K562 (cell line): ENCODE measurements around the gene COQ8B. TPM values are rescaled to one million over a fixed set of nuclear protein-coding genes. Genes with fewer than 3 reads are reported as not detected.

Experiments used
- CC2D1A ChIP-seq: fragments of 450-650 bp; IDR thresholded peaks from 2 replicates; pipeline ENCODE4 v1.6.1; 2017; ENCODE audit warnings: mild to moderate bottlenecking
- GTF2F1 ChIP-seq: IDR thresholded peaks from 2 replicates; pipeline ENCODE4 v1.6.1; 2011; ENCODE audit warnings: low read depth, low read length, improper control_type of control experiment
- NFIC ChIP-seq: fragments of 450-650 bp; IDR thresholded peaks from 2 replicates; pipeline ENCODE4 v1.6.1; 2017; ENCODE audit warnings: mild to moderate bottlenecking, inconsistent platforms
- PTBP1 ChIP-seq: fragments of 200-400 bp; formaldehyde crosslinking; IDR thresholded peaks from 2 replicates; pipeline ENCODE4 v1.6.1; 2017; ENCODE audit warnings: low read depth, low read length
- REST ChIP-seq, 2 experiments: fragments of 450-650 bp; formaldehyde crosslinking in 1 of 2; IDR thresholded peaks; 2 replicates each; pipeline versions ENCODE4 v1.4.0 to v1.6.1; 2014 to 2020; ENCODE audit warnings: mild to moderate bottlenecking in 2 of 2, borderline replicate concordance in 1 of 2, low read depth in 1 of 2
- TAF1 ChIP-seq: IDR thresholded peaks from 2 replicates; pipeline ENCODE4 v1.6.1; 2011; ENCODE audit warnings: mild to moderate bottlenecking, low read length, moderate library complexity; ENCODE audit not compliant: insufficient read depth, control insufficient read depth, severe bottlenecking; ENCODE audit errors: extremely low read depth
- polyA plus RNA-seq, 8 experiments: library from polyadenylated mRNA; depleted of rRNA in 4 of 8; stranded (reverse) in 5 of 8; unstranded in 3 of 8; fragments of >200 nt; fragmentation: Nextera tagmentation in 2 of 8; fragmentation: Illumina TruSeq in 1 of 8; extraction: Ambion mirVana in 2 of 8; extraction: Trizol in 1 of 8; gene quantifications; 2 replicates each; pipeline versions ENCODE4 v1.2.1 to v1.2.3, GENCODE V29; 2011 to 2014; ENCODE audit warnings: inconsistent platforms in 1 of 8, missing spikeins in 1 of 8
- total RNA-seq, 7 experiments: library from RNA; depleted of rRNA in 6 of 7; stranded (reverse); fragments of >200 nt in 6 of 7; fragmentation: Illumina TruSeq in 2 of 7; extraction: Trizol in 2 of 7; gene quantifications; 2 replicates each; pipeline versions ENCODE4 v1.2.1 to v1.2.3, GENCODE V29; 2011 to 2021; ENCODE audit warnings: low replicate concordance in 1 of 7
- TF ChIP-seq, protein P1 (sequence below): sonication (generic); formaldehyde crosslinking; IDR thresholded peaks from 2 replicates; pipeline ENCODE4 v1.8.1; 2023; ENCODE audit warnings: mild to moderate bottlenecking, missing genetic modification reagents

Gene COQ8B
- total and polyA plus RNA-seq, 9 of the 15 experiments (the other 6 are each of a cell fraction or from before 2014, with no cell fraction given): 0.41 to 32.3 (median 12.9) TPM

DNA sequence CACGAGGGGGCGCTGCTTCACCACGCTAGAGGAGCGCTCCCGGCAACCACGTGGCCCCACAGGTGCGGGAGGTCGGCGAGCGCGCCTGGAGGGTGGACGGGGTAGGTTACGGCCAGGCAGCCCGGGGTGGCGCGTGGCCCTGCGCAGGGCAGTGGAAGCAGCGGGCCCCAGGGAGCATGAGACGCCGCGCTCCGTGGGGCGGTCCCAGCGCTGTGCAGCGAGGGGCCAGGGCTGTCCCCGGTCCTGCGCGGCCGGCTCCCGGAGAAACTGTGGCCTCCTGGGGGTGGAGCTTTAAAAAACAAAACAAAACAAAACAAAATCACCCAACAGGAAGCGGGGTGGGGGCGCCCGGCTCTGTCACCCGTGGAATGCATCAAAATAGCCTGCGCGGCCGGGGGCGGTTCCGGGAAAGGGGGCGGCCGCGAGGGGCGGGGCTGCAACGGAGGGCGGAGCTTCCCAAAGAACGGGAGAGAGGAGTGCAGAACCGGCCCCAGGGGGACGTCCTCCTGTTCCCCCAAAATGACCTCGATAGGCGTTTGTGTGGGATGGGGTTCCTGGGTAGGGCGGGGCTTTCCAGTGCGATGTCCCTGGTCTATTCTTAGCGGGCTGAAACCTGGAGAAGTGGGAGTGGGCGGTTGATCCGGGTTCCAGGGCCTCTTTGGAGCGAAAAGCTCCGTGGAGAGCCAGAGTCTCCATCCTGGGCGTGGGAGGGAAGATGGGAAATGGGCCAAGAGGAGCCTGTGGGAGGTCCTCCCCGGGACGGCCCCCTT is 53.6 kb downstream of the COQ8B start (continued):
- TF ChIP-seq, protein P1, sequence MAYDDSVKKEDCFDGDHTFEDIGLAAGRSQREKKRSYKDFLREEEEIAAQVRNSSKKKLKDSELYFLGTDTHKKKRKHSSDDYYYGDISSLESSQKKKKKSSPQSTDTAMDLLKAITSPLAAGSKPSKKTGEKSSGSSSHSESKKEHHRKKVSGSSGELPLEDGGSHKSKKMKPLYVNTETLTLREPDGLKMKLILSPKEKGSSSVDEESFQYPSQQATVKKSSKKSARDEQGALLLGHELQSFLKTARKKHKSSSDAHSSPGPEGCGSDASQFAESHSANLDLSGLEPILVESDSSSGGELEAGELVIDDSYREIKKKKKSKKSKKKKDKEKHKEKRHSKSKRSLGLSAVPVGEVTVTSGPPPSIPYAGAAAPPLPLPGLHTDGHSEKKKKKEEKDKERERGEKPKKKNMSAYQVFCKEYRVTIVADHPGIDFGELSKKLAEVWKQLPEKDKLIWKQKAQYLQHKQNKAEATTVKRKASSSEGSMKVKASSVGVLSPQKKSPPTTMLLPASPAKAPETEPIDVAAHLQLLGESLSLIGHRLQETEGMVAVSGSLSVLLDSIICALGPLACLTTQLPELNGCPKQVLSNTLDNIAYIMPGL (CRISPR knock-in tag): peak; percentile 95; the same call in 1 of the 2 replicates
- TF ChIP-seq CC2D1A (no peak), NFIC (peak; percentile 90), TAF1 (peak; percentile 44), REST (IDR thresholded peaks at IDR 0.05; ENCODE audit: borderline replicate concordance) (peak; percentile 95), REST (CRISPR knock-in tag; IDR thresholded peaks at IDR 0.05; ENCODE audit: low read depth) (no peak), GTF2F1 (peak; percentile 23; the same call in 1 of the 2 replicates), PTBP1 (no peak)
